Small intestine (tissue), 7 donors: Measurements from ENCODE around the gene CD248. TPM values are rescaled to one million over a fixed set of nuclear protein-coding genes. Genes with fewer than 3 reads are reported as not detected.

Experiments
- DNase-seq, 2 donors: peaks; one replicate each; pipeline versions ENCODE4 v3.0.0 to v3.0.0-alpha.2; 2013
- FAIRE-seq: peaks from 2 replicates; lab custom pipeline; 2012; peaks lifted over from hg19 to GRCh38; lab: Jason Lieb, UNC
- H3K27ac ChIP-seq, 3 donors: one replicate each; pipeline ENCODE4 v1.5.1; 2013; ENCODE audit warnings: low read length in 2 of 3, mild to moderate bottlenecking in 2 of 3, control low read depth in 1 of 3, inconsistent platforms in 1 of 3, low read depth in 1 of 3, moderate library complexity in 1 of 3
- H3K27me3 ChIP-seq, 3 donors: one replicate each; pipeline ENCODE4 v1.6.1; 2013; ENCODE audit warnings: low read length in 3 of 3, inconsistent platforms in 1 of 3; ENCODE audit not compliant: control insufficient read depth in 3 of 3, insufficient read depth in 3 of 3
- H3K36me3 ChIP-seq, 3 donors: one replicate each; pipeline ENCODE4 v1.6.1; 2013; ENCODE audit warnings: low read length in 3 of 3, inconsistent platforms in 1 of 3, low read depth in 1 of 3, mild to moderate bottlenecking in 1 of 3, moderate library complexity in 1 of 3; ENCODE audit not compliant: control insufficient read depth in 3 of 3, insufficient read depth in 2 of 3
- H3K4me1 ChIP-seq, 3 donors: one replicate each; pipeline ENCODE4 v1.6.1; 2013; ENCODE audit warnings: low read length in 2 of 3, inconsistent platforms in 1 of 3, low read depth in 1 of 3, mild to moderate bottlenecking in 1 of 3, moderate library complexity in 1 of 3; ENCODE audit not compliant: control insufficient read depth in 3 of 3, insufficient read depth in 2 of 3
- H3K4me3 ChIP-seq, 3 donors: one replicate each; pipeline ENCODE4 v1.5.1; 2013; ENCODE audit warnings: low read length in 3 of 3, control low read depth in 1 of 3, inconsistent platforms in 1 of 3, low read depth in 1 of 3, mild to moderate bottlenecking in 1 of 3, moderate library complexity in 1 of 3
- H3K9me3 ChIP-seq, 2 donors: one replicate each; pipeline ENCODE4 v1.6.1; 2013; ENCODE audit warnings: low read depth in 1 of 2, low read length in 1 of 2; ENCODE audit not compliant: control insufficient read depth in 2 of 2, insufficient read depth in 1 of 2
- WGBS, 3 donors: extraction: QIAGEN DNeasy Blood & Tissue Kit; methylation state at CpG; one replicate each; pipeline ENCODE4 v1.1.7; 2013; 5-methylcytosine and 5-hydroxymethylcytosine counted together
- polyA plus RNA-seq, 4 donors: library from polyadenylated mRNA; stranded (reverse) in 3 of 4; unstranded in 1 of 4; fragments of 200-250 nt in 3 of 4; fragments of 120-200 nt in 1 of 4; gene quantifications; one replicate each; pipeline versions ENCODE4 v1.2.1 to v1.2.3, GENCODE V29; 2013
- donor health status: healthy with polysubstance abuse.
- donor health status: control.
- donor health status: control.
- donor health status: Bipolar disorder and iron deficiency.
- donor health status: healthy.

Gene CD248
- polyA plus RNA-seq, 4 donors: 1.6 to 35.7 (median 19.1) TPM; not detected in 1

DNA sequence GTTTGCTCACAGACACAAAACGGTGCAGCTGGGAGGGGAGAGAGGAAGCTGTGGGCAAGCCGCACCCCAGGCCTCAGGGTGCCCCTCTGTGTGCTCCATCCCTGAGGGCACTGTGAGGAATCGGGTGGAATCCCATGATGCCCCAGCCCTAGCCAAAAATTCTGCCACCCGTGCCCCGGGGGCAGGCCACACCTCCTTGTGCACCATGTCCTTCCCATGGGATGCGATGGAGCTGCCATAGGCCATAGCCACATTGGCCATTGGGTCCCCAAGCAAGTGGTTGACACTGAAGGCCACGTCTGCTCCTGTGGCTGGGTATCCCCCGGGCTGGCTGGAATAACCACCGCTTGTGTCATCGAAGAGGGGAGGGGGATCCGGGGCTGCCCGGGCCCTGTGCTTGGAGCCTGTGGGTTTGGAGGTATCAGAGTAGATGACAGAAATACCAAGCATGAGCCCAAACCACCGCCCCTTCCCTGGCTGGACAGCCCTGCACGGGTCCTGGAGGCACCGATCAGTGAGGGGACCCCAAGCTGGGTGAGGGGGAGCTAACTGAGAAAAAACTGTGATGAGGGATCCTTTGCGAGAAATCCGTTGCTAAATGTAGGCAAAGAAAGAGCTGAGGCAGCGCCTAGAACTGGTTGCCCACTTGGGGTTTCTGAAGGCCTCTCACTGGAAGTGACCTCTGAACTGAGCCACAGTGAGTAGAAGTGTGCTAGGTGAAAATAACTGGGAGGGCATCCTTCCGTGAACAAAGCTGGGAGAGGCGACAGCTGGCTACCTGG, 28.8 kb downstream of the CD248 start:
- Histone ChIP-seq H3K9me3 (no peaks in the 10 kb centered on the region), H3K4me1 (peaks cover 5 to 36% (median 8%) of the 10 kb centered on the region in 3 donors), H3K27ac (peak overlapping the region; percentile 86 to 97 (median 97)), H3K36me3 (peaks cover 0 to 49% (median 0%) of the 10 kb centered on the region in 3 donors), H3K4me3 (peak overlapping the region; percentile 72 to 82 (median 74)), H3K27me3 (peaks cover 0 to 22% (median 5%) of the 10 kb centered on the region in 3 donors)
- FAIRE-seq (no peak), DNase-seq (no peak)
- WGBS, 3 donors: 41 to 47% (median 47%) methylated on average over 18 to 20 of the region's 20 CpGs

DNA sequence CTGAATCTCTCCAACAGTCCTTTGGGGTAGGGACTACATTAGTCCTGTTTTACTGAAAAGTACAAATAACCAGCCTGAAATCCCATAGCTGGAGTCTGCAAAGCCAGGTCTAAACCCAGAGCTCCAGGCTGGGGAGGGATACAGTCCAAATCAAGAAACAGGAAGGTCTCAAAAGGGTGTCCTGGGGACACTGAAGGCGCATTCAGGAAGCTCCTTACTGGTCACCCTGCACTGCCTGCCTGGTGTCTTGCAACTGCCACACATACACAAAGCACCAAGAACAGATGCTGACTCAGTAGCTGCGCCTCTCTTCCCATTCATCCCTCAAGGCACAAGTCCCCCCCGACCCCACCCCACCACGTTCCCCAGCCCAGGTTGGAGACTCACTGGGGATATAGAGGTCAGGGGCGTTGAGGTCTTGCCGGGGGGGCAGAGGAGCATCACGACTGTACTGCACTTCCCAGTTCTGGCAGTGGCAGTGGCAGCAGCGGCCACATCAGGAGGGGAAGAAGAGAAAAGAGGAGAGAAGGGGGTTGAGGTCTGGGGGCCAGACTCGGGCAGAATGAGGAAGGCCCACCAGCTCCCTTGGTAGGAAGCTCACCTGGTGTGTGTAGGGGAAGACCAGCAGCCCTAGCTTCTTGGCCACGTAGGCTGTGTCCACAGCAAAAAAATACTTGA, 29.5 kb downstream of the CD248 start:
- WGBS, 3 donors: 73 to 86% (median 80%) methylated on average over 10 of the region's 10 CpGs
- FAIRE-seq (no peak), DNase-seq (no peak)
- Histone ChIP-seq H3K27ac (peak overlapping the region in 1 of 3 donors; percentile 86), H3K4me3 (peak overlapping the region in 1 of 3 donors; percentile 82), H3K9me3 (no peaks in the 10 kb centered on the region), H3K4me1 (peaks cover 5 to 40% (median 8%) of the 10 kb centered on the region in 3 donors), H3K36me3 (peaks cover 0 to 55% (median 0%) of the 10 kb centered on the region in 3 donors), H3K27me3 (peaks cover 0 to 15% (median 0%) of the 10 kb centered on the region in 3 donors)

DNA sequence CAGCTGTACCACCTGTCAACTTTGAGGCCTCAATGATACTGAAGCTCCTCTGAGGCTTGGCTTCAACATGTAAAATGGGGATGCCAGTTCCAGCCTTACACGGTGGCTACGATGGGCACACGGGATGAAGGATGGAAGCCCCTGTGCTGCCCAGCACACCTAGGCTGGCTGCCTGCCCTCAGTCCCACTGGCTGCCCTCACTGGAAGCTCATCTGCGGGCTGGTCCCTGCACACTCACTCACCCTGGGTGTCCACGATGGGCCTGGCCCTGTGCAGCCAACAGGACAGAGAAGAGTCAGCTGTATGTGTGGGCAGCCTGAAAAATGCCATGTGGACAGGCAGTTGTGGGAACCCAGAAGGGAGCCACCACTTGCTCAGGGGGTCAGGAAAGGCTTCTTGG, 30.1 kb downstream of the CD248 start:
- Histone ChIP-seq H3K27ac (no peak overlapping the region), H3K4me1 (peaks cover 5 to 40% (median 6%) of the 10 kb centered on the region in 3 donors), H3K9me3 (no peaks in the 10 kb centered on the region), H3K27me3 (peaks cover 0 to 9% (median 0%) of the 10 kb centered on the region in 3 donors), H3K36me3 (peaks cover 0 to 55% (median 0%) of the 10 kb centered on the region in 3 donors), H3K4me3 (no peak overlapping the region)
- FAIRE-seq (no peak), DNase-seq (no peak)
- WGBS, 3 donors: 86 to 90% (median 89%) methylated on average over 5 of the region's 5 CpGs

DNA sequence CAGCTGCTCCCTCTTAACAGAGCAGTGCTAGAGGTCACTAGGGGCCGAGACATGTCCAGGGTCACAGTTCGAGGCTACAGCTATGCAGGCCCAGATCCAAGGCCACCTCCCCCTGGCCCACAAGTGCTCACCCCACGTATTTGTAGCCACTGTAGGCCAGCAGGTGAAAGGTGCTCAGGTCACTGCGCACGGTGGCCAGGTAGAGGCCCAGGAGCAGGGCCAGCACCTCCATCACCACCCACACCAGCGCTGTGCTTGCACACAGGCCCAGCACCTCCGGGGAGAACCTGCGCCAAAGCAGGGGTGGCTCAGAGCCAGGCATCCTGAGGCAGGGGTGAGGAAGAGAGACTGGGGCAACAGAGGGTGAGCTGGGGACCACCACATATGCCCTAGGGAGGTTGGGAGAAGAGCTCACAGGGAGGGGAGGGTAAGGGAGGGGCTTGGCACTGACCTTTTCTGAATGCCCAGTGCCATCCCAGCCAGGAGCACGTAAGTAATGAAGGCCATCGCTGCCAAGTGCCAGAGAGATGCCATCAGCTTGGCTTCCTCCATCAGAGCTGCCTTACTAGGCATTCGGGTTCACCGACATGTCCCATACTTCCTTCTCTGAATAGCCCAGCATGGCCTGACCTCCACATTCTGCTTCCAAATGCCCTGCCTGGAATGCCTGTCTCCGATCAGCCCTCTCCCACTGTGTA, 31.4 kb downstream of the CD248 start:
- FAIRE-seq: no peak
- Histone ChIP-seq H3K27ac (no peak overlapping the region), H3K9me3 (no peaks in the 10 kb centered on the region), H3K4me1 (peaks cover 5 to 34% (median 5%) of the 10 kb centered on the region in 3 donors), H3K4me3 (no peak overlapping the region), H3K36me3 (peaks cover 0 to 55% (median 0%) of the 10 kb centered on the region in 3 donors), H3K27me3 (no peaks in the 10 kb centered on the region)
- no peak for DNase-seq
- WGBS, 3 donors: 90 to 93% (median 90%) methylated on average over 13 of the region's 13 CpGs

DNA sequence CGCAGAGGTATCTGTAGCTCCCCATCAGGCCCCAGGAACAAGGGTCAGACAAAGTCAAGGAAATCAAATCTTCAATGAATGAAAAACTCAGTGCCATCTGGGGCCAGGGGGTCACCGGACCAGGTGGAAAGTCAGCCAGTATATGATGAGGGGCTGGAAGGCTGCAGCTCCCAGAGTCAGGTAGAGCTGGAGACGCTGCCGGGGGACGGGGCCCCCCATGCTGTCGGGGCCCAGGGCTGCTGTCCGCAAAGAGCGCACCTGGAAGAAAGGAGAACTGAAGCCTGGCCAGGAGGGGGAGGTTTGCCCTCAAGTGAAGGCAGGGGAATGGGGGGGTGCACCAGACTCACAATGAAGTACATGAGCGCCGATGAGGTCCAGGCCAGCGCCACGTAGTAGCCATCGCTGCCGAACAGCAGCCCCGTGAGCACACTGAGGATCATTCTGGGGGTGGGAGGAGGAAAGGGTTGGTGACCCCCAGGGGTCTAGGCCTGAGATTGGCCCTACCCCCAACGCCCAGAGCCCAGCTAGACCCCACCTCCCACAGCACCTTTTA, 32.2 kb downstream of the CD248 start:
- H3K9me3 ChIP-seq: no peaks in the 10 kb centered on the region
- no peak for DNase-seq
- no peak overlapping the region for H3K27ac ChIP-seq
- peaks cover 0 to 3% (median 0%) of the 10 kb centered on the region in 3 donors for H3K27me3 ChIP-seq
- no peak overlapping the region for H3K4me3 ChIP-seq
- peaks cover 0 to 55% (median 0%) of the 10 kb centered on the region in 3 donors for H3K36me3 ChIP-seq
- 94 to 95% (median 95%) methylated on average over 15 to 16 of the region's 16 CpGs for WGBS, 3 donors
- H3K4me1 ChIP-seq: peaks cover 0 to 26% (median 0%) of the 10 kb centered on the region in 3 donors
- no peak for FAIRE-seq

DNA sequence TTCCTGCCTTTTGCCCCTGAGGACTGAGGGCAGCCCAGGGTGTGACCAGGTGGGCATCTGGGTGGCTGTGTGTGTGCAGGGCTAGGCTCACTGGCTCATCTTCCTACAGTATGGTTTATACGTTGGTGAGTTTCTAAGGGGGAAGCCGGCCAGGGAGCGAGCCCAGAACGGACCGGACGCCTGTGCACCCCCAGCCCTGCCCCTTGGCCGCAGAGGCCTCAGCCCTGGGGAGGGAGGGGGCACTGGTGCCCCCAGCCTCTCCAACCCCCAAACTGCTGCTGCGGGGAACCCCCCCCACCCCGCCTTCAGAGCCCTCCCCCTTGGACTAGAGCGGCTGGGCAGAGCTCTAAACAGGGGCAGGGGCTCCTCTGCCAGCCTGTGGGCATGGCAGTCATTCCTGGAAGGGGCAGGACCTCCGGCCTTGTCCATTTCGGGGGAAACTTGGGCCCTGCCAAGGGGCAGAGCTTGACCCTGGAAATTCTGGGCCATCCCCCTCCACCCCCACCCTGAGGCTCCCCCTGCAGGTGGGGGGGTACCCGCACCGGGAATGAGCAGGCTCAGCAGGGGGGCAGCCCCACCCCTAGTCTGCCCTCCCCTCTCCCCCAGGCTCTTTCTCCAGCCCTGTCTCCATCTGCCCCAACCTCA, 33.3 kb downstream of the CD248 start:
- peaks cover 0 to 12% (median 0%) of the 10 kb centered on the region in 3 donors for H3K27me3 ChIP-seq
- FAIRE-seq (no peak), DNase-seq (no peak)
- peaks cover 0 to 55% (median 0%) of the 10 kb centered on the region in 3 donors for H3K36me3 ChIP-seq
- peaks cover 0 to 23% (median 0%) of the 10 kb centered on the region in 3 donors for H3K4me1 ChIP-seq
- no peak overlapping the region for H3K27ac ChIP-seq
- no peaks in the 10 kb centered on the region for H3K9me3 ChIP-seq
- 82 to 85% (median 82%) methylated on average over 12 to 14 of the region's 14 CpGs for WGBS, 3 donors
- H3K4me3 ChIP-seq: no peak overlapping the region

DNA sequence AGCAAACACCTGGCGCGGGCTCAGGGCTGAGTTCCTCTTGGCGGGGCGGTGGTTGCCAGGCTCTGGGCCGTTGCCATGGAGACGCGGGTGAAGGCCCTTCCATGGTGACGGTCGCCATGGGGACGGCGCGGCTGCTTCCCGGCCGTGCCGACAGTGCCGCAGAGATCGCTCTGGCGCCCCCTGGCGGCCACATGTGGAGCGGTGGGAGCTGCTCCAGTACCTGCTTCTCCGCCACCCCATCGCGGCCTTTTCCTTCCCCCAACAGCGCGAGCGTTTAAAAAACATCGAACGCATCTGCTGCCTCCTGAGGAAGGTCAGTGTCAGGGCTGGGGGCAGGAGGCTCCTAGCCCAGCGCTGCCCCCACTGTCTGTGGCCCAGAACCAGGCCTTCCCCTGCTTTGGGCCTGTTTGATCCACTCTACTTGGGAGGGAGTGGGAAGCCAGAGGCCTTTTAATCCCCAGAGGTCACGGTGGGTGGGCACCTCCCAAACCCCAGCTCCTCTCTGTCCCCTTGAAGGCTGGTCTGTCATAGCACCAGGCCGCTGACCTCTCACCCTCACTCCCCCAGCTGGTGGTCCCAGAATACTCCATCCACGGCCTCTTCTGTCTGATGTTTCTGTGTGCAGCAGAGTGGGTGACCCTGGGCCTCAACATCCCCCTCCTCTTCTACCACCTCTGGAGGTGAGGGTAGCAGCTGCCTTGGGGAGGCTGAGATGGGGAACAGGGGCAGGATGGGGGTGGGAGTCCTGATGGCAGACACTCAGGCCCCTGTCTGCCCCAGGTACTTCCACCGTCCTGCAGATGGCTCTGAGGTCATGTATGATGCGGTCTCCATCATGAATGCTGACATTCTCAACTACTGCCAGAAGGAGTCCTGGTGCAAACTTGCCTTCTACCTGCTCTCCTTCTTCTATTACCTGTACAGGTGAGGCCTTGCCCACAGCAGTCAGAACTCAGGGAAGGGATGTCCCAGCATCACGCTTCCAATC, 34.1 kb downstream of the CD248 start:
- H3K27me3 ChIP-seq: peaks cover 0 to 14% (median 0%) of the 10 kb centered on the region in 3 donors
- FAIRE-seq (no peak), DNase-seq (peak; percentile 94 to 99)
- H3K4me1 ChIP-seq: peaks cover 0 to 17% (median 0%) of the 10 kb centered on the region in 3 donors
- H3K36me3 ChIP-seq: peaks cover 0 to 52% (median 0%) of the 10 kb centered on the region in 3 donors
- H3K9me3 ChIP-seq: no peaks in the 10 kb centered on the region
- no peak overlapping the region for H3K4me3 ChIP-seq
- WGBS, 3 donors: 13 to 17% (median 16%) methylated on average over 27 to 35 of the region's 35 CpGs
- peak overlapping the region in 1 of 3 donors; percentile 8 for H3K27ac ChIP-seq
